HFFc6 (cell line): ENCODE measurements around the gene COG1. TPM values are rescaled to one million over a fixed set of nuclear protein-coding genes. Genes with fewer than 3 reads are reported as not detected.

Experiments
- DNase-seq: peaks from one replicate; pipeline ENCODE4 v3.0.0-alpha.2; 2018
- H3K27ac Mint-ChIP-seq: 2 replicates; pipeline ENCODE4 v1.8.0; 2020; ENCODE audit warnings: mild to moderate bottlenecking, mixed read lengths
- H3K27me3 Mint-ChIP-seq: 2 replicates; pipeline ENCODE4 v1.8.0; 2021; ENCODE audit warnings: mild to moderate bottlenecking, moderate library complexity, mixed read lengths; ENCODE audit not compliant: insufficient read depth
- H3K36me3 Mint-ChIP-seq: 2 replicates; pipeline ENCODE4 v1.8.0; 2021; ENCODE audit warnings: low read depth, mixed read lengths
- H3K4me1 Mint-ChIP-seq: 2 replicates; pipeline ENCODE4 v1.8.0; 2020; ENCODE audit warnings: low read depth, mixed read lengths
- H3K4me3 Mint-ChIP-seq: 2 replicates; pipeline ENCODE4 v1.8.0; 2020; ENCODE audit warnings: mild to moderate bottlenecking, moderate library complexity, mixed read lengths
- H3K9me3 Mint-ChIP-seq: 2 replicates; pipeline ENCODE4 v1.8.0; 2020; ENCODE audit warnings: mild to moderate bottlenecking, mixed read lengths
- CTCF ChIP-seq: fragments of 200-600 bp; sonication (generic); IDR thresholded peaks from 2 replicates; pipeline ENCODE4 v1.5.0; 2021; ENCODE audit warnings: antibody characterized with exemption, mild to moderate bottlenecking
- total RNA-seq, 6 experiments: library from RNA; stranded (reverse); fragmentation: NEBNext Ultra II Directional; extraction: Animal tissue kit (Norgen Biotek cat#: 25700); gene quantifications; 2 replicates in 1 of 6; 3 replicates in 5 of 6; pipeline ENCODE4 v1.2.3, GENCODE V29; 2021

COG1 gene
- total RNA-seq, 6 experiments from 2014 or later: 47.3 to 59.0 (median 55.8) TPM

- H3K36me3 Mint-ChIP-seq: peaks cover 60% of the 10 kb centered on the region
- peaks cover 39% of the 10 kb centered on the region for H3K4me1 Mint-ChIP-seq
- no peak for DNase-seq
Observed at GRCh38 chr17:73205459-73205961, 12.7 kb downstream of the COG1 start.

DNA sequence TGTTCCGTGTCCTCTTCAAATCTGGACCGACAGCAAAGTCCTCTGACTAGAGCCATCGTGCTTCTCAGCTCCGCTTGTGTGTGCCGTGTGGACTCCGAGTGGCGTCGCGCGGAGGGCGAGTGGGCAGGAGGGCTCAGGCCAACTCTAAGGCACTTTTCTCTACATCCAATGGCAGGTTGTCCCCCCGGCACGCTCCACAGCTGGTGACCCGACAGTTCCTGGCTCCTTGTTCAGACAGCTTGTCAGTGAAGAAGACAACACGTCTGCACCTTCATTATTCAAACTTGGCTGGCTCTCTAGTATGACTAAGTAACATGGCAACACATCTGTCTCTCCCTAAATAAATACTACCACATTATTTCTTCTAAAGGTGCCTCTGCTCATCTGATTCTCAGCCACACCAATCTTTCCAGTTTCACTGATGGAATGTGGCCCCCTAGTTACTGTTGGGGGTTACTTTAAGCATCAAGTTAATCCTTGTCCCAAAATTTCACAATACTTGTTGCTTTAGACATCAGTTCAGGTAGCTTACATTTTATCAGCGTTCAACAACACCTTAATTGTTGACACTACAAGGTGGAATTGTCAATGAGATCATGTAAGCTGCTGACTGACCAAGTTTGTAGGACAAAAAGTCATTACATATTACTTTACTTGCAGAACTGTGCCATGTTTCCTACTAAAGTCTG is 15.4 kb downstream of the COG1 start:
- Mint-ChIP-seq H3K27me3 (0 out of 2 replicates have a peak, but pooled peaks cover 2% of the 10 kb centered on the region), H3K27ac (peak overlapping the region; percentile 37), H3K9me3 (no peaks in the 10 kb centered on the region), H3K4me1 (peaks cover 26% of the 10 kb centered on the region), H3K4me3 (no peak overlapping the region), H3K36me3 (peaks cover 49% of the 10 kb centered on the region)
- no peak for TF ChIP-seq CTCF
- DNase-seq: no peak

More at GRCh38 chr17:73205459-73205961, 12.7 kb downstream of the COG1 start:
- Mint-ChIP-seq H3K27ac (no peak overlapping the region), H3K27me3 (no peaks in the 10 kb centered on the region), H3K9me3 (no peaks in the 10 kb centered on the region), H3K4me3 (no peak overlapping the region)
- no peak for TF ChIP-seq CTCF

DNA sequence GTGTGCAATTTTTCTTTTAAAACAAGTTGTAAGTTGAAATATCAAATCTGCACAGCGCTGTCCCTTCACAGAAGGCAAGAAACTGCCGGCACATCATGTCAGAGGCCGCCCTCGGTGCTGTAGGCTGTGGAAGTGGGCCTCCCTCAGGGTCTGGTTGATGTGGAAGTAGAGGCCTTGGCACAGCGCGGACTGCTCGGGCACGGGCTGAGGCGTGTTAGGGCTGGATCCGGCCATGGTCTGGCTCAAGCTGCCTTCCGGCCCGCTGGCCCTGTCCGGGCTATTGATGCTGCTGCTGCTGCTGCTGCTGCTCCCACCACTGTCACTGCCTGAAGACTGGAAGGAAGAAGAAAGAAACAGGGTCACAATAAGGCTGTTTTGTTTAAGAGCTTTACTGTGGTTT is 16.6 kb downstream of the COG1 start:
- 0 out of 2 replicates have a peak, but pooled peaks cover 2% of the 10 kb centered on the region for H3K27me3 Mint-ChIP-seq
- H3K36me3 Mint-ChIP-seq: peaks cover 41% of the 10 kb centered on the region
- H3K4me3 Mint-ChIP-seq: no peak overlapping the region
- H3K9me3 Mint-ChIP-seq: no peaks in the 10 kb centered on the region
- peaks cover 21% of the 10 kb centered on the region for H3K4me1 Mint-ChIP-seq
- no peak for DNase-seq
- no peak for TF ChIP-seq CTCF
- H3K27ac Mint-ChIP-seq: peak overlapping the region; percentile 78; the same call in 1 of the 2 replicates

GRCh38 chr17:73210002-73210678 is 17.3 kb downstream of the COG1 start:
- H3K4me1 Mint-ChIP-seq: peaks cover 21% of the 10 kb centered on the region
- DNase-seq: no peak
- peak; percentile 74 for TF ChIP-seq CTCF
- H3K9me3 Mint-ChIP-seq: no peaks in the 10 kb centered on the region
- H3K36me3 Mint-ChIP-seq: peaks cover 41% of the 10 kb centered on the region
- H3K4me3 Mint-ChIP-seq: peak overlapping the region; percentile 7; the same call in 1 of the 2 replicates
- peak overlapping the region; percentile 78 for H3K27ac Mint-ChIP-seq
- 0 out of 2 replicates have a peak, but pooled peaks cover 2% of the 10 kb centered on the region for H3K27me3 Mint-ChIP-seq

DNA sequence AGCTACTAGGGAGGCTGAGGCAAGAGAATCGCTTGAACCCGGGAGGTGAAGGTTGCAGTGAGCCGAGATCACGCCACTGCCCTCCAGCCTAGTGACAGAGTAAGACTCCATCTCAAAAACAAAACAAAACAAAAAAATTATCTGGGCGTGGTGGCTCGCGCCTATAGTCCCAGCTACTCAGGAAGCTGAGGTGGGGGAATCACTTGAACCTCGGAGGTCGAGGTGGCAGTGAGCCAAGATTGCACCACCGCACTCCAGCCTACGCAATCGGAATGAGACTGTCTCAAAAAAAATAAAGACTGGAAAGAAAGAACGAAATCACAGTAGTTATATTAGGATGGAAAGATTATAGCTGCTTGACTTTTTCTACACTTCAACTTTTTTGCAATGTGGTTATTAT is 18.9 kb downstream of the COG1 start:
- peaks cover 2% of the 10 kb centered on the region; the same call in 1 of the 2 replicates for H3K27me3 Mint-ChIP-seq
- no peak overlapping the region for H3K4me3 Mint-ChIP-seq
- peaks cover 42% of the 10 kb centered on the region for H3K36me3 Mint-ChIP-seq
- H3K27ac Mint-ChIP-seq: no peak overlapping the region
- TF ChIP-seq CTCF: no peak
- DNase-seq: no peak
- peaks cover 21% of the 10 kb centered on the region for H3K4me1 Mint-ChIP-seq
- H3K9me3 Mint-ChIP-seq: no peaks in the 10 kb centered on the region
